K562 (cell line): ENCODE measurements around the gene ACVR1C. TPM values are rescaled to one million over a fixed set of nuclear protein-coding genes. Genes with fewer than 3 reads are reported as not detected.

Source experiments
- ATAC-seq: fragments of 200-7000 bp; cut with Tn5 transposase; 3 replicates; pipeline ENCODE4 v1.9.1; 2020; ENCODE audit warnings: moderate library complexity
- BruUV-seq: library from RNA; stranded (reverse); fragments of 400-500 nt; replicated peaks from 2 replicates; lab custom pipeline; 2021; lab: Mats Ljungman, UMichigan
- CTCF ChIA-PET: fragments of 300-600 bp; formaldehyde crosslinking; extraction: SDS; loops from one replicate; lab custom pipeline; 2021; ENCODE audit warnings: low intra/inter-chr PET ratio; lab: Yijun Ruan, JAX
- POLR2A ChIA-PET: fragments of 300-600, 350-650 bp; sonication (Branson Sonifier 250); formaldehyde crosslinking; extraction: SDS; loops from one replicate; lab custom pipeline; 2021; ENCODE audit warnings: antibody characterized with exemption, inconsistent platforms; lab: Yijun Ruan, JAX
- DNase-seq, 4 experiments: peaks; one replicate each; pipeline versions ENCODE4 v3.0.0 to v3.0.0-alpha.2; 2011 to 2018; ENCODE audit warnings: low spot score in 3 of 4, mixed read lengths in 3 of 4; ENCODE audit errors: extremely low read depth in 1 of 4
- FAIRE-seq: peaks from 2 replicates; lab custom pipeline; 2011; peaks lifted over from hg19 to GRCh38; lab: Jason Lieb, UNC
- H2AFZ ChIP-seq: 2 replicates; pipeline ENCODE4 v1.6.0; 2011; ENCODE audit warnings: low read depth, low read length, control low read depth, inconsistent platforms
- H3K27ac ChIP-seq: fragments of 200-600 bp; 3 replicates; pipeline ENCODE4 v1.8.0; 2011; ENCODE audit warnings: low read depth, mild to moderate bottlenecking, control low read depth, inconsistent platforms, low read length, moderate library complexity, mixed read lengths; ENCODE audit errors: extremely low read depth
- H3K27me3 ChIP-seq, 2 experiments: fragments of 300-600 bp in 1 of 2; 2 replicates in 1 of 2; 3 replicates in 1 of 2; pipeline versions ENCODE4 v1.6.0 to v1.8.0; 2011; ENCODE audit warnings: inconsistent platforms in 2 of 2, low read length in 2 of 2, mild to moderate bottlenecking in 1 of 2, mixed read lengths in 1 of 2, moderate library complexity in 1 of 2; ENCODE audit not compliant: control insufficient read depth in 2 of 2, insufficient read depth in 2 of 2
- H3K36me3 ChIP-seq: fragments of 300-600 bp; 3 replicates; pipeline ENCODE4 v1.8.0; 2011; ENCODE audit warnings: mild to moderate bottlenecking, low read length, inconsistent platforms; ENCODE audit not compliant: control insufficient read depth, insufficient read depth
- H3K4me1 ChIP-seq, 2 experiments: fragments of 200-600 bp in 1 of 2; replicated peaks in 1 of 2; 2 replicates in 1 of 2; 3 replicates in 1 of 2; pipeline versions ENCODE4 v1.5.1 to v1.8.0; 2011; ENCODE audit warnings: inconsistent platforms in 2 of 2, low read length in 2 of 2, mild to moderate bottlenecking in 1 of 2, mixed read lengths in 1 of 2, moderate library complexity in 1 of 2; ENCODE audit not compliant: control insufficient read depth in 2 of 2, insufficient read depth in 2 of 2
- H3K4me2 ChIP-seq: 2 replicates; pipeline ENCODE4 v1.6.1; 2011; ENCODE audit warnings: low read length, control low read depth, inconsistent platforms, mixed read lengths; ENCODE audit not compliant: insufficient read depth
- H3K4me3 ChIP-seq: fragments of 200-600 bp; sonication (generic), shearing (Covaris generic); 2 replicates; pipeline ENCODE4 v1.5.1; 2016; ENCODE audit warnings: control low read depth, inconsistent platforms
- H3K79me2 ChIP-seq: fragments of 200-600 bp; 3 replicates; pipeline ENCODE4 v1.8.0; 2011; ENCODE audit warnings: low read length, inconsistent platforms; ENCODE audit not compliant: control insufficient read depth, insufficient read depth
- H3K9ac ChIP-seq, 2 experiments: 2 replicates each; pipeline versions ENCODE4 v1.6.0 to v1.6.1; 2011; ENCODE audit warnings: low read depth in 2 of 2, low read length in 2 of 2, control low read depth in 1 of 2, inconsistent platforms in 1 of 2, mild to moderate bottlenecking in 1 of 2, mixed read lengths in 1 of 2; ENCODE audit not compliant: insufficient read depth in 1 of 2
- H3K9me1 ChIP-seq: one replicate; pipeline ENCODE4 v1.6.0; 2011; ENCODE audit warnings: inconsistent platforms, mild to moderate bottlenecking, low read length, moderate library complexity; ENCODE audit not compliant: control insufficient read depth, insufficient read depth
- H3K9me3 ChIP-seq: replicated peaks from 2 replicates; pipeline ENCODE4 v1.5.1; 2011; ENCODE audit warnings: low read depth, low read length, inconsistent platforms; ENCODE audit not compliant: control insufficient read depth, insufficient read depth
- H4K20me1 ChIP-seq: replicated peaks from 2 replicates; pipeline ENCODE4 v1.6.1; 2011; ENCODE audit warnings: low read length, inconsistent platforms, mixed read lengths; ENCODE audit not compliant: control insufficient read depth, insufficient read depth
- BRCA1 ChIP-seq, 2 experiments: fragments of 450-650 bp in 1 of 2; sonication (generic) in 1 of 2; formaldehyde crosslinking in 1 of 2; IDR thresholded peaks; 2 replicates each; pipeline versions ENCODE4 v1.5.0 to v1.6.1; 2017 to 2020; ENCODE audit warnings: mild to moderate bottlenecking in 1 of 2, missing genetic modification reagents in 1 of 2
- ELF2 ChIP-seq: fragments of 250-450 bp; sonication (Bioruptor Pico); IDR thresholded peaks from 2 replicates; pipeline ENCODE4 v1.5.0; 2021; ENCODE audit warnings: mild to moderate bottlenecking
- GATA2 ChIP-seq: sonication (generic); formaldehyde crosslinking; IDR thresholded peaks from 2 replicates; pipeline ENCODE4 v1.4.0; 2020; ENCODE audit warnings: mild to moderate bottlenecking, missing genetic modification reagents
- KDM1A ChIP-seq, 2 experiments: fragments of 450-650 bp; IDR thresholded peaks; 2 replicates each; pipeline ENCODE4 v1.6.1; 2016; ENCODE audit warnings: mild to moderate bottlenecking in 2 of 2
- PCBP2 ChIP-seq: fragments of 200-400 bp; formaldehyde crosslinking; IDR thresholded peaks from 2 replicates; pipeline ENCODE4 v1.6.1; 2018; ENCODE audit warnings: low read length, low read depth, mild to moderate bottlenecking, moderate library complexity; ENCODE audit not compliant: poor library complexity, severe bottlenecking
- PTBP1 ChIP-seq: fragments of 200-400 bp; formaldehyde crosslinking; IDR thresholded peaks from 2 replicates; pipeline ENCODE4 v1.6.1; 2017; ENCODE audit warnings: low read depth, low read length
- RAD21 ChIP-seq, 2 experiments: fragments of 250-450 bp in 1 of 2; fragments of 450-650 bp in 1 of 2; sonication (Bioruptor Pico) in 1 of 2; formaldehyde crosslinking in 1 of 2; IDR thresholded peaks in 1 of 2; conservative IDR thresholded peaks in 1 of 2; 2 replicates each; pipeline versions ENCODE4 v1.4.0 to v1.8.0; 2020 to 2022; ENCODE audit warnings: mild to moderate bottlenecking in 2 of 2, moderate library complexity in 1 of 2
- RBM39 ChIP-seq: fragments of 200-400 bp; formaldehyde crosslinking; optimal IDR thresholded peaks from 2 replicates; pipeline ENCODE3; 2018; ENCODE audit warnings: low read depth, low read length
- STAT5A ChIP-seq: IDR thresholded peaks from 2 replicates; pipeline ENCODE4 v1.6.1; 2012; ENCODE audit warnings: low read length, inconsistent platforms, borderline replicate concordance
- TFE3 ChIP-seq: fragments of 450-650 bp; formaldehyde crosslinking; IDR thresholded peaks from 2 replicates; pipeline ENCODE4 v1.4.0; 2020; ENCODE audit warnings: mild to moderate bottlenecking, mixed read lengths
- ZNF134 ChIP-seq: fragments of 250-450 bp; sonication (Bioruptor Pico); conservative IDR thresholded peaks from 2 replicates; pipeline ENCODE4 v1.4.0; 2020
- ZNF551 ChIP-seq: fragments of 250-450 bp; sonication (Bioruptor Pico); IDR thresholded peaks from 2 replicates; pipeline ENCODE4 v1.5.0; 2021; ENCODE audit warnings: mild to moderate bottlenecking, moderate library complexity
- ZNF584 ChIP-seq: fragments of 200-800 bp; sonication (Bioruptor generic); IDR thresholded peaks from 2 replicates; pipeline ENCODE4 v1.6.1; 2016; ENCODE audit warnings: low read depth, mild to moderate bottlenecking, missing genetic modification characterization, missing compliant biosample characterization
- ZNF589 ChIP-seq: fragments of 200-800 bp; sonication (Bioruptor generic); IDR thresholded peaks from 2 replicates; pipeline ENCODE4 v1.6.1; 2016; ENCODE audit warnings: low read depth, missing genetic modification characterization, missing compliant biosample characterization
- WGBS: fragments of 100-300 bp; shearing (Covaris generic); methylation state at CpG from one replicate; pipeline ENCODE4 v1.1.6; 2016; ENCODE audit warnings: low coverage, mixed read lengths; ENCODE audit not compliant: insufficient coverage; ENCODE audit errors: missing lambda C conversion rate; 5-methylcytosine and 5-hydroxymethylcytosine counted together
- in situ Hi-C: fragments of 300-500 bp; cut with MboI; formaldehyde crosslinking; loops from 4 replicates; pipeline ENCODE4 v1.15.0; 2018; ENCODE audit warnings: inconsistent platforms, mixed read lengths
- intact Hi-C: fragments of 100-400 bp; cut with micrococcal nuclease; formaldehyde crosslinking; loops from 2 replicates; pipeline ENCODE4 v1.14.2; 2022
- polyA plus RNA-seq, 8 experiments: library from polyadenylated mRNA; depleted of rRNA in 4 of 8; stranded (reverse) in 5 of 8; unstranded in 3 of 8; fragments of >200 nt; fragmentation: Nextera tagmentation in 2 of 8; fragmentation: Illumina TruSeq in 1 of 8; extraction: Ambion mirVana in 2 of 8; extraction: Trizol in 1 of 8; gene quantifications; 2 replicates each; pipeline versions ENCODE4 v1.2.1 to v1.2.3, GENCODE V29; 2011 to 2014; ENCODE audit warnings: inconsistent platforms in 1 of 8, missing spikeins in 1 of 8
- total RNA-seq, 7 experiments: library from RNA; depleted of rRNA in 6 of 7; stranded (reverse); fragments of >200 nt in 6 of 7; fragmentation: Illumina TruSeq in 2 of 7; extraction: Trizol in 2 of 7; gene quantifications; 2 replicates each; pipeline versions ENCODE4 v1.2.1 to v1.2.3, GENCODE V29; 2011 to 2021; ENCODE audit warnings: low replicate concordance in 1 of 7
- TF ChIP-seq, protein P1 (sequence below), 2 experiments: fragments of 150-350 bp in 1 of 2; IDR thresholded peaks; 2 replicates each; pipeline ENCODE4 v1.6.1; 2012 to 2016; ENCODE audit warnings: low read depth in 2 of 2, low read length in 2 of 2, mild to moderate bottlenecking in 1 of 2, moderate library complexity in 1 of 2

ACVR1C gene
- total and polyA plus RNA-seq, 9 of the 15 experiments (the other 6 are each of a cell fraction or from before 2014, with no cell fraction given): 0.05 to 0.58 (median 0.28) TPM

DNA sequence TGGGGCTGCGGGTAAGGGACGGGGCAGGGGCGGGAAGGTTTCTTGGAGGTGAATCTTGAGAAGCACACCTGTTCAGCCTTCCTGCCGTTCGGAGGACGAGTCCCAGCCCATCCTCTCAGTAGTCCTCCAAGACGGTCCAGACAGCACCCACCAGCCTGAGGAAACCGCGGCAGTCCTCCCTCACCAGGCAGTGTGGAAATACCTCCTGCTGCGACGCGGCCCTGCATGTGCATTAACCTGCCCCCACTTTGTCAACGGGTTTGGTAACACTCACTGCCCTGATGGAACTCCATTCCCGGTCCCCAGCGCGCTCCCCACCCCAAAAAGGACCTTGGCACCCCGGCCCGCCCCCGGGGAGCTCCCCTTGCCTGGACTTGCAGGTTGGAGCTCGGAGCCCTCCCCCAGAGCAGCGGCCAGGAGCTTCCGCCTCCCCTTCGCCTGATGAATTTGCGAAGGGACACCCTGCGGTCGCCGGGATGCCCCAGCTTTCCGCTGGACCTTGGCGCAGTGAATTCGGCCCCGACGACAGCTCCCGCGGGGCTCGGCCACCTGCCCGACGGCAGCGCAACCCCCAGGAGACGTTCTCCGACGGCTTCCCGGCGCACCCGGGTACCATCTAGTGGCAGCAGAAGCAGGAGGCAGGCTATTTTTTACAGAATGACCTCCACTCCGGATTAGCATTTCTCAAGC lies 31.5 kb downstream of the ACVR1C start:
- in situ Hi-C loops: no loop called here
- ChIA-PET CTCF (interaction anchor here (0.6 to 2.3 kb wide), 5 partner anchors 87 to 640 kb away, joined by 3 to 7 read pairs (median 4); no protein-coding TSS in a partner anchor), POLR2A (interaction anchor here (0.6 kb wide), 1 partner anchor 35 kb away, joined by 3 read pairs; no protein-coding TSS in a partner anchor)
- Histone ChIP-seq H3K9me1 (no peaks in the 10 kb centered on the region), H4K20me1 (no peaks in the 10 kb centered on the region), H3K4me2 (no peak overlapping the region), H3K79me2 (no peaks in the 10 kb centered on the region), H3K36me3 (no peaks in the 10 kb centered on the region), H3K27me3 (peaks cover 0 to 9% of the 10 kb centered on the region in 2 experiments; a peak in 4 of 5 replicates), H3K9me3 (no peaks in the 10 kb centered on the region), H3K4me1 (peaks cover 0 to 5% of the 10 kb centered on the region in 2 experiments; a peak in 1 of 5 replicates), H3K4me3 (no peak overlapping the region), H3K27ac (no peak overlapping the region), H3K9ac (no peak overlapping the region), H2AFZ (peak overlapping the region; percentile 40; the same call in 1 of the 2 replicates)
- no peak for FAIRE-seq
- intact Hi-C loops: loop anchor here (10.0 kb wide), 1 partner anchor 418 kb away; no protein-coding TSS in a partner anchor
- no TSS peak for BruUV-seq
- ATAC-seq: peak; percentile 90
- peak in 2 of 4 experiments; percentile 34 to 38 for DNase-seq
- WGBS: 17% methylated on average over 41 of the region's 45 CpGs
- TF ChIP-seq, protein P1, sequence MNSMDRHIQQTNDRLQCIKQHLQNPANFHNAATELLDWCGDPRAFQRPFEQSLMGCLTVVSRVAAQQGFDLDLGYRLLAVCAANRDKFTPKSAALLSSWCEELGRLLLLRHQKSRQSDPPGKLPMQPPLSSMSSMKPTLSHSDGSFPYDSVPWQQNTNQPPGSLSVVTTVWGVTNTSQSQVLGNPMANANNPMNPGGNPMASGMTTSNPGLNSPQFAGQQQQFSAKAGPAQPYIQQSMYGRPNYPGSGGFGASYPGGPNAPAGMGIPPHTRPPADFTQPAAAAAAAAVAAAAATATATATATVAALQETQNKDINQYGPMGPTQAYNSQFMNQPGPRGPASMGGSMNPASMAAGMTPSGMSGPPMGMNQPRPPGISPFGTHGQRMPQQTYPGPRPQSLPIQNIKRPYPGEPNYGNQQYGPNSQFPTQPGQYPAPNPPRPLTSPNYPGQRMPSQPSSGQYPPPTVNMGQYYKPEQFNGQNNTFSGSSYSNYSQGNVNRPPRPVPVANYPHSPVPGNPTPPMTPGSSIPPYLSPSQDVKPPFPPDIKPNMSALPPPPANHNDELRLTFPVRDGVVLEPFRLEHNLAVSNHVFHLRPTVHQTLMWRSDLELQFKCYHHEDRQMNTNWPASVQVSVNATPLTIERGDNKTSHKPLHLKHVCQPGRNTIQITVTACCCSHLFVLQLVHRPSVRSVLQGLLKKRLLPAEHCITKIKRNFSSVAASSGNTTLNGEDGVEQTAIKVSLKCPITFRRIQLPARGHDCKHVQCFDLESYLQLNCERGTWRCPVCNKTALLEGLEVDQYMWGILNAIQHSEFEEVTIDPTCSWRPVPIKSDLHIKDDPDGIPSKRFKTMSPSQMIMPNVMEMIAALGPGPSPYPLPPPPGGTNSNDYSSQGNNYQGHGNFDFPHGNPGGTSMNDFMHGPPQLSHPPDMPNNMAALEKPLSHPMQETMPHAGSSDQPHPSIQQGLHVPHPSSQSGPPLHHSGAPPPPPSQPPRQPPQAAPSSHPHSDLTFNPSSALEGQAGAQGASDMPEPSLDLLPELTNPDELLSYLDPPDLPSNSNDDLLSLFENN (IDR thresholded peaks at IDR 0.05; ENCODE audit: low read depth in 2 of 2, low read length in 2 of 2): no peak
- no peak for TF ChIP-seq ZNF551
- no peak for TF ChIP-seq ZNF584 (CRISPR knock-in tag)
- no peak for TF ChIP-seq TFE3
- TF ChIP-seq BRCA1 (IDR thresholded peaks at IDR 0.05): no peak
- no peak for TF ChIP-seq BRCA1 (CRISPR knock-in tag; IDR thresholded peaks at IDR 0.05)
- TF ChIP-seq PTBP1: no peak
- no peak for TF ChIP-seq PCBP2
- TF ChIP-seq ZNF134 (CRISPR knock-in tag): peak; percentile 38; the same call in 1 of the 2 replicates
- TF ChIP-seq RAD21 (CRISPR knock-in tag; conservative IDR thresholded peaks at IDR 0.05 in 1 of 2, IDR thresholded peaks at IDR 0.05 in 1 of 2): peak in 1 of 2 experiments; percentile 60; a peak in 2 of 4 replicates
- no peak for TF ChIP-seq KDM1A (IDR thresholded peaks at IDR 0.05)
- TF ChIP-seq RBM39: no peak
- TF ChIP-seq ELF2 (CRISPR knock-in tag): no peak
- no peak for TF ChIP-seq ZNF589 (CRISPR knock-in tag)
- TF ChIP-seq STAT5A: no peak
- TF ChIP-seq GATA2: no peak
